HG02973 (cell line): Measurements from ENCODE around the gene ZNF780B.

Experiments
- ATAC-seq: cut with Tn5 transposase; IDR thresholded peaks from one replicate; pipeline ENCODE4 v1.9.1; 2021; ENCODE audit warnings: moderate library complexity; ENCODE audit not compliant: unreplicated experiment

Gene ZNF780B

GRCh38 chr19:40055832-40056504, at the start of gene ZNF780B:
ZNF780B (minus strand) TSS chr19:40056231; CDS start chr19:40050332, 5,899 bp downstream.
- ATAC-seq = peak; percentile 57

- ATAC-seq = no peak
Observed at GRCh38 chr19:40104754-40105153, 48.7 kb upstream of the ZNF780B start.

DNA sequence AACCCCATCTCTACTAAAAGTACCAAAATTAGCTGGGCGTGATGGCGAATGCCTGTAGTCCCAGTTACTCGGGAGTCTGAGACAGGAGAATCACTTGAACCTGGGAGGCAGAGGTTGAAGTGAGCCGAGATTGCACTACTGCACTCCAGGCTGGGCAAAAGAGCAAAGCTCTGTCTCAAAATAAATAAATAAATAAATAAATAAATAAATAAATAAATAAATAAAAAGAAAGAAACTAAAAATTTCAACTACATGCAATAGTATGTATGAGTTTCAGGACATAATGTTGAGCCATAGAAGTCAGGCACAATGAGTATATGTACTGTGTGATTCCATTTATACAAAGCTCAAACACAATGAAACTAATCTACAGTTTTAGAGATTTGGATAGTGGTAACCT, 47.6 kb upstream of the ZNF780B start:
- ATAC-seq = no peak

GRCh38 chr19:40101813-40102212, 45.8 kb upstream of the ZNF780B start:
- no peak for ATAC-seq

DNA sequence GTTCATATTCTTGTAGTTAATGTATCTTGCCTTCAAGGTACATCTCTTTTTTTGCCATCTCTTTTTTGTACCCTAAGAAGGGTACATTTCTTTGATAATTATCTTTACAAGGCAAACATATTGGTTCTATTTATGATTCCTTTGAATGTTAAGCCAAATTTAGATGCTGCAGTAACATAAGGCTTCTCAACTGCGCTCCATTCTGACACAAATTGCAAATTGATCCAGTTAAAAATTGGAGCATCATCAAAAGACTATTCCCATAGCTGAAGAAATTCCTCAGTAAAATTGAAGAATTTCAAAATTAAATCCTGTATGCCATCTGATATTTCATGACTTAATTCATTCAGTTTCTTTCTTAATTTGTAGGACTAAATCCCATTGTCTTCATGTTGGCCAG, 37.4 kb upstream of the ZNF780B start:
- ATAC-seq = no peak

DNA sequence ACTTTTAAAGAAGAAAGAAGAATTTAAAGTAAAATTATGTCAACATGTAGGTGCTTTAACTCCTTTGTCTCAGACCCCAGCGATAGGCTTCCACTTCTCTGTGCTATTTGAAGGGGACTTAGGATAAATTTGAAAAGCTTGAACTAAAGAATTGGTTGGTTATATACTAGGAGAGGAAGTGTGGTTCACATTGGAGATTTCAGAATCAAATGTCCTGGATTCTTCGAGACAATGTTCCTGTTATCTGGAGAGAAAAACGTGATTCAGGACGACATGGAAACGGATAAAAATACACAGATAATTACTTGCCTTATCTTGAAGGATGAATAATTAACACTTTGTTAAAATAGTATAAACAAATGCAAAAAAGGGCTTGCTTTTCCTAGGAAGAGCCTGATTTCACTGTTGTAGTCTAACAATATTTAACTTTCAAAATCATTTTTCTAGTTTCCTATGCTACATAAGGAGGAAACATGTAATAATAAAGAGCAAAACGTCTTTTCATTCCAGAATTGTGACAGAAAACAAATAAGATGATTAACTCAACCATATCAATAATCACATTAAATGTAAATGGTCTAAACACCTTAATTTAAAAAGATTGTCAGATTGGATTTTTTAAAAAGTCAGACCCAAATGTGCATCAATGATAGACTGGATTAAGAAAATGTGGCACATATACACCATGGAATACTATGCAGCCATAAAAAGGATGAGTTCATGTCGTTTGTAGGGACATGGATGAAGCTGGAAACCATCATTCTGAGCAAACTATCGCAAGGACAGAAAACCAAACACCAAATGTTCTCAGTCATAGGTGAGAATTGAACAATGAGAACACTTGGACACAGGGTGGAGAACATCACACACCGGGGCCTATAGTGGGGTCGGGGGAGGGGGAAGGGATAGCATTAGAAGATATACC, 35.4 kb upstream of the ZNF780B start:
- ATAC-seq = no peak

- peak; percentile 75 for ATAC-seq
Observed at GRCh38 chr19:40090241-40091204, 34.5 kb upstream of the ZNF780B start, which contains the start of gene ZNF780A. ZNF780A (minus strand) TSS chr19:40090943; CDS start chr19:40084753, 6,190 bp downstream.

DNA sequence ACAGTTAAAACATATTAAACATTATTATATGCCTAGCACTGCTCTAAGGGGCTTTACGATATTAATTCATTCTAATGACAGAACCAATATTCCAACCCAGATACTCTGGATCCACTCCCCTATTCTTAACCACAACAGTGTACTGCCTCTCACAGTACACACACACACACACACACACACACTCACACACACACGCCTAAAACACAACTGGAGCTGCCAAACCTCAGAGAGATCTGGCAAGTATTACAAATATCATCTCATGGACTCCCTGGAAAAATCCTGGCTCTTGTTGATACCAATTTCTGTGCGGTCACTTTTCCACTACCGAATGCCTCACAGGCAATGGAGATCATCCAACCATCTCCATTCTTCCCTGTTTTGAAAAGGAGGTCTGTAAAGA, 33.4 kb upstream of the ZNF780B start:
- ATAC-seq = no peak

GRCh38 chr19:40088299-40089047, 32.4 kb upstream of the ZNF780B start:
- ATAC-seq = no peak

DNA sequence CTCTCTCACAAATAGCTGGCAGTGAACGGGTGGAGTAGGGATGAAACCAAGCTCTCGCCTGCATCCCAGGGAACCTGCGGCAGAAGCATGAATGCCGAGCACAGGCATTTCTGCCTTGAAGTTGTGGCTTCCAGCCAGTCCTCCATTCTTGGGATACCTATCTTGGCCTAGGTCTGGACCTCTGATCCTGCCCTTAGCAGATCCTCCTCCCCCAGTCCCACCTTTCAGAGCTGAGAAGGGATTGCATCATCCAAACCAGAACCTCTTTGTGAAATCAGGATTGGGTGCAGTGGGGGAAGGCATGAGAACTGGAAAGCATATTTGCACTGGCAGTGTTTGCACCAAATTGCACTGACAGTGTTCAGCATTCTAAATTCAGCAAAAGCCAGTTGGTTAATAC, 28.9 kb upstream of the ZNF780B start:
- no peak for ATAC-seq

DNA sequence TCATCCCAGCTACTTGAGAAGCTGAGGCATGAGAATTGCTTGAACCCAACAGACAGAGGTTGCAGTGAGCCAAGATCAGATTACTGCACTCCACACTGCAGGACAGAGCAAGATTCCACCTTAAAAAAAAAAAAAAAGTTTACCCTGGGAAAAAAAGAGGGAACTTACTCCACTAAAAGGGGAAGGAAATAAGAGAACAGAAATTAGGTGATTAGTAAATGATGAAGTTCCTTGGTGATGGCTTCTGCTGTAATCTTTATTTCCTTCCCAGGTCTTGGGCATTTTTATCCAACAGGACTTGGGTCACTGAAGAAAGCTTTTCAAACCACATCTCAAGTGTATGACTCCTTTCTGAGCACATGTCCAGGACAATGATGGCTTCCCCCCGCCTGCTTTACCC, 25.4 kb upstream of the ZNF780B start:
- no peak for ATAC-seq

DNA sequence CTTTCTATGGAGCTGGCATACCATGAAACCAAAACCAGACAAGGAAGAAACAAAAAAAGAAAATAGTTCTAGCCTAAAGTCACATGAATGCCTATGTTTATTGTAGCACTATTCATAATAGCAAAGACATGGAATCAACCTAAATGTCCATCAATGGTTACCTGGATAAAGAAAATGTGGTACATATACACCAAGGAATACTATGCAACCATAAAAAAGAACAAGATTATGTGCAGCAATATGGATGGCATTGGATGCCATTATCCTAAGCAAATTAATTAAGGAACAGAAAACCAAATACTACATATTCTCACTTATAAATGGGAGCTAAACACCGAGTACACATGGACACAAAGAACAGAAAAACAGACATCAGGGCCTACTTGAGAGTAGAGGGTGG, 24.3 kb upstream of the ZNF780B start:
- no peak for ATAC-seq

DNA sequence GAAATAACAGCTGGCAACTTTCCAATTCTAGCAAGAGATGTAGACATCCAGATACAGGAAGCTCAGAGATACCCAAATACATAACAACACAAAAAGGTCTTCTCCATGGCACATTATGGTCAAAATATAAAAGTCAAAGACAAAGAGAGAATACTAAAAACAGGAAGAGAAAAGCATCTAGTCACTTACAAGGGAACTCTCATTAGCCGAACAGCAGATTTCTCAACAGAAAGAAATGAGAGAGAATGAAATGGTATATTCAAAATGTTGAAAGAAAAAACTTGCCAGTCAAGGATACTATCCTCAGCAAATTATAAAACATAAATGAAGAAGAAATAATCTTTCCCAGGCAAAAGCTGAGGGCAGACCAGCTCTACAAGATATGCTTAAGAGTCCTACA, 22.3 kb upstream of the ZNF780B start:
- ATAC-seq = no peak

- ATAC-seq = no peak
Observed at GRCh38 chr19:40070058-40070457, 14.0 kb upstream of the ZNF780B start.

DNA sequence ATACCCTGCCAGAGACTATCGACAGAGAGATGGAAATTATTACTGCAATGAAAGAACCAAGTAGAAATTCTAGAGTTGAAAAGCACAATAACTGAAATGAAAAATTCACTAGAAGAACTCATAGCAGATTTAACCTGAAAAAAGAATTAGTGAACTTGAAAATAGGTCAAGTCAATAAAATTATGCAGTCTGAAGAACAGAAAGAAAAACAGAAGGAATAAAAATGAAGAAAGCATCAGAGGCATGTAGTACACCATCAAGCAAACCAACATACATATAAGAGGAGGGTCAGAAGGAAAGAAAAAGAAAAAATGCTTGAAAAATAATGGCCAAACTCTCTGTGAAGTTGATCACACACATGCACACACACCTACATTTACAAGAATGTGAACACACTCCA, 3.6 kb upstream of the ZNF780B start:
- no peak for ATAC-seq

GRCh38 chr19:40057166-40057565, 1.1 kb upstream of the ZNF780B start:
- ATAC-seq = no peak

DNA sequence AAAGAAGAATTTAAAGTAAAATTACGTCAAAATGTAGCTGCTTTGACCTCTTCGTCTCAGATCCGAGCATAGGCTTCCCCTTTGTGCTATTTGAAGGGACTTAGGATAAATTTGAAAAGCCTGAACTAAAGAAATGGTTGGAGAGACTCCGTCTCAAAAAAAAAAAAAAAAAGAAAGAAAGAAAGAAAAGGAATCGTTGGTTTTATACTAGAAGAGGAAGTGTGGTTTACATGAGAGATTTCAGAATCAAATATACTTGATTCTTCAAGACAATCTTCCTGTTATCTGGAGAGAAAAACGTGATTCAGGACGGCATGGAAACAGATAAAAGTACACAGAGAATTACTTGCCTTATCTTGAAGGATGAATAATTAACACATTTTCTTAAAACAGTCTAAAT, 474 bp upstream of the ZNF780B start:
- ATAC-seq = no peak

DNA sequence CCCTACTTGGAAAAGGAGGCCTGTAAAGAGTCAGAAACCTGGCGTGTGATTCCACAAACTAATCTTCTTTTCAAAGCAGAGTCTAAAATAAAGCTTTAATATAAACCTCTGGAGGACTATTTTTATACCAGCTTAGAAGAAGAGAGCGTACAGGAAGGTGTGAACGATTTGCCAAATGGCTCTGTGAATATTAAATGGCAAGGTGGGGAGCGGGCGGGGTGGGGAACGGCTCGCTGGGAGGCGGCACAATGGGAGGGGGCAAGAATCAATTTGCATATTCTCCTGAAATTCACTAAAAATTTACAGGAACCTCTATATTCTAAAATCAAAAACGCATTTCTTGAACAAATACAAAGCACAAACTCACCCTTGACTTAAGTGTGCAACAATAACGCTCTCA, 982 bp downstream of the ZNF780B start:
- no peak for ATAC-seq

GRCh38 chr19:40054632-40055031, 1.4 kb downstream of the ZNF780B start:
- no peak for ATAC-seq

GRCh38 chr19:40053491-40053890, 2.5 kb downstream of the ZNF780B start:
- ATAC-seq = no peak
